Trophoblast cell (in vitro differentiated cells and primary cell): ENCODE measurements around the gene DCDC2B.
A peak's percentile ranks its signal among the peaks of the same experiment; 100 is the strongest.

Source experiments
- DNase-seq, 2 donors: peaks; one replicate each; pipeline ENCODE4 v3.0.0-alpha.2; 2016
- H2AFZ ChIP-seq: 2 replicates; pipeline ENCODE4 v1.6.1; 2013; ENCODE audit warnings: low read length, moderate library complexity, mild to moderate bottlenecking; ENCODE audit not compliant: insufficient read depth, poor library complexity
- H2AK5ac ChIP-seq: 2 replicates; pipeline ENCODE4 v1.6.1; 2013; ENCODE audit warnings: mild to moderate bottlenecking, low read length
- H2BK120ac ChIP-seq: 2 replicates; pipeline ENCODE4 v1.6.1; 2013; ENCODE audit warnings: low read length, mild to moderate bottlenecking, moderate library complexity; ENCODE audit not compliant: insufficient read depth, poor library complexity
- H2BK12ac ChIP-seq: 2 replicates; pipeline ENCODE4 v1.6.1; 2013; ENCODE audit warnings: mild to moderate bottlenecking, low read length, moderate library complexity
- H2BK5ac ChIP-seq: 2 replicates; pipeline ENCODE4 v1.6.1; 2013; ENCODE audit warnings: low read length, low read depth, moderate library complexity, mild to moderate bottlenecking; ENCODE audit not compliant: poor library complexity
- H3K14ac ChIP-seq: 2 replicates; pipeline ENCODE4 v1.6.1; 2013; ENCODE audit warnings: mild to moderate bottlenecking, low read length
- H3K18ac ChIP-seq: 2 replicates; pipeline ENCODE4 v1.6.1; 2013; ENCODE audit warnings: mild to moderate bottlenecking, low read length
- H3K23ac ChIP-seq: 2 replicates; pipeline ENCODE4 v1.6.1; 2013; ENCODE audit warnings: low read length
- H3K27ac ChIP-seq: 2 replicates; pipeline ENCODE4 v1.5.1; 2013; ENCODE audit warnings: low read depth, mild to moderate bottlenecking, inconsistent platforms, low read length, moderate library complexity
- H3K27me3 ChIP-seq: 2 replicates; pipeline ENCODE4 v1.6.1; 2013; ENCODE audit warnings: inconsistent platforms, mild to moderate bottlenecking, low read length, moderate library complexity; ENCODE audit not compliant: insufficient read depth
- H3K36me3 ChIP-seq, 2 experiments: 1 replicate in 1 of 2; 2 replicates in 1 of 2; pipeline ENCODE4 v1.6.1; 2013; ENCODE audit warnings: low read length in 2 of 2, mild to moderate bottlenecking in 2 of 2, moderate library complexity in 1 of 2; ENCODE audit not compliant: insufficient read depth in 2 of 2, control insufficient read depth in 1 of 2
- H3K4ac ChIP-seq: 2 replicates; pipeline ENCODE4 v1.6.1; 2013; ENCODE audit warnings: low read depth, mild to moderate bottlenecking, low read length, moderate library complexity
- H3K4me1 ChIP-seq, 2 experiments: 1 replicate in 1 of 2; 2 replicates in 1 of 2; pipeline ENCODE4 v1.6.1; 2013; ENCODE audit warnings: low read length in 2 of 2, mild to moderate bottlenecking in 2 of 2, moderate library complexity in 1 of 2; ENCODE audit not compliant: insufficient read depth in 2 of 2, control insufficient read depth in 1 of 2
- H3K4me2 ChIP-seq: 2 replicates; pipeline ENCODE4 v1.6.1; 2013; ENCODE audit warnings: inconsistent platforms, mild to moderate bottlenecking, low read length, moderate library complexity
- H3K4me3 ChIP-seq: 2 replicates; pipeline ENCODE4 v1.5.1; 2013; ENCODE audit warnings: mild to moderate bottlenecking, low read depth, low read length, inconsistent platforms
- H3K79me1 ChIP-seq: one replicate; pipeline ENCODE4 v1.6.1; 2013; ENCODE audit warnings: low read length
- H3K79me2 ChIP-seq: 2 replicates; pipeline ENCODE4 v1.6.1; 2013; ENCODE audit warnings: low read length, mild to moderate bottlenecking; ENCODE audit not compliant: control insufficient read depth, insufficient read depth, poor library complexity
- H3K9ac ChIP-seq: 2 replicates; pipeline ENCODE4 v1.6.1; 2013; ENCODE audit warnings: mild to moderate bottlenecking, low read length
- H3K9me3 ChIP-seq: 2 replicates; pipeline ENCODE4 v1.6.1; 2013; ENCODE audit warnings: low read depth, mild to moderate bottlenecking, control low read depth, inconsistent platforms, low read length; ENCODE audit not compliant: insufficient read depth
- H4K12ac ChIP-seq: 2 replicates; pipeline ENCODE4 v1.6.1; 2013; ENCODE audit warnings: low read depth, mild to moderate bottlenecking, low read length, moderate library complexity
- H4K8ac ChIP-seq: 2 replicates; pipeline ENCODE4 v1.6.1; 2013; ENCODE audit warnings: low read depth, mild to moderate bottlenecking, low read length, moderate library complexity
- H4K91ac ChIP-seq: one replicate; pipeline ENCODE4 v1.6.1; 2013; ENCODE audit warnings: low read depth, mild to moderate bottlenecking, low read length, moderate library complexity
- WGBS: extraction: QIAGEN DNeasy Blood & Tissue Kit; methylation state at CpG from one replicate; pipeline ENCODE4 v1.1.7; 2013; ENCODE audit warnings: missing lambda C conversion rate; ENCODE audit not compliant: insufficient read length, insufficient coverage; ENCODE audit errors: extremely low coverage; 5-methylcytosine and 5-hydroxymethylcytosine counted together

The DCDC2B gene

DNA sequence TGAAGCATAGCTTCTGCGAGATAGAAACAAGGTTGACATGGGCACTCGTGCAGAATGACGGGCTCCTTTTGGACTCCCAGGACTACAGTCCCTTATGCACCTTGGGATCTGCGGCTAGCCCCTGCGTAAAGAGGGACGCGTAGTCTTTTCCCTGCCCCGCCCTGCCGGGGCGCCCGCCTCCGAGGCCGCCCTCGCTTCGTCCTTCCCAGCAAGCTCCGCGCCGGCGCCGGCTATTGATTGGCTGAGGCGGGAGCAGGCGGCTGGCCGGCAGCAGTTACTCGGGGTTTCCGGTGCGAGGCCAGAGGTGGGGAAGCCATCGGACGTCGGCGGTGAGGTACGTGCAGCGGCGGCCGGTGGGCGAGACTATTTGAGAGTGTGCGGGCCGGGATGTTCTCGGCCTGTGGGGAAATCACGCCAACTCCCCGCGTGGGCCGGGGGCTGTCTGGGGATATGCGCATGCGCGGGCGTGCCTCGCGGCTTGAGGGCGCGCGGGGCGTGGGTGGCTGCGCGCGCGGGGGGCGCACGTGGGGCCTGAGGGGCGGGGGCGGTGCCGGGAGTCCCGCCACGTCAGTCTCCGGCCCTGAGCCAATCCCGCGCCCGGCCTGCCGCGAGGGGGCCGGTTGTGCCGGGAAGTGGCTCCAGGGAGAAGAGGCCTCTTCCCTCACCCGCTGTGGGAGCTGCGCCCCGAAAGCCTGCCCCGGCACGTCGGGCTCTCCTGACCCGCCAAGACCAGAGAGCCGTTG lies 29.3 kb upstream of the DCDC2B start, which contains the start of gene TXLNA:
TSS of gene TXLNA (plus strand) at position 233 of the 743 bp plus-strand sequence. CDS start 671 bp downstream, outside the sequence.
- peak; percentile 90 for DNase-seq
- peak within 1 kb of the TSS; percentile 78 for H3K4me3 ChIP-seq

DNA sequence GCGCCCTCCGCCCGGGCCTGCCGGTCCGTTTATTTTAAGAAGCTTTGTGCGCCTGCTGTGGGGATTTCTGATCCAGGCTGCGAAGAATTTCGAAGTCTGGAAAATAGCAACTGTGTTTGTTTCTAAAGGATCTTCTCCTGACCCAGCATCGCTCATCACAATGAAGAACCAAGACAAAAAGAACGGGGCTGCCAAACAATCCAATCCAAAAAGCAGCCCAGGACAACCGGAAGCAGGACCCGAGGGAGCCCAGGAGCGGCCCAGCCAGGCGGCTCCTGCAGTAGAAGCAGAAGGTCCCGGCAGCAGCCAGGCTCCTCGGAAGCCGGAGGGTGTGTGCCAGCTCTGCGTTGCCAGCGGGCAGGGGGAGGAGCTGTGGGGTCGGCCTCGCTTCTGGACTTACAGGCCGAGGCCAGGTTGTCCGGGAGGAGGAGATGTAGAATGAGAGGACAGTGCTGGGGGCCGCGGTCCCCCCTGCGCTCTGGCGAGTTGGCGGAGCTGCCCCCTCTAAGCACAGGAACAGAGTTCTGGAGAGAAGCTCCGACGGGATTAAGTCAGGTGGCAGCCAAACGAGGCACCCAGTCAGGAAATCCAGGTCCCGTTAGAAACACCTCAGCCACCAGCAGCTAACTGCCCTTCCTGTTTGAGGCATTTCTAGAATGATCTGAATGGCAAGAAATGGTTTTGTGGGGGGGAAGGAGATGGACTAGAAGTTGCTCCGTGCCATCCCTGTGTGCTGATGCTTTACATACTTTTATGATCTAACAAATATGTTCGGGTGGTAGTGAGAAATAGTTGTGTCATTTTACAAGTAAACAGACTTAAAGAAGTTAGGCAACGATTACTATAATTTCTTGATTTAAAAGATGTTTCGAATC lies 28.5 kb upstream of the DCDC2B start:
- peak overlapping the region; percentile 6 for H4K12ac ChIP-seq
- H2BK12ac ChIP-seq: no peak overlapping the region
- no peak overlapping the region for H3K23ac ChIP-seq
- peak overlapping the region; percentile 51 for H3K18ac ChIP-seq
- H3K79me1 ChIP-seq: peaks cover 9% of the 10 kb centered on the region
- no CpG with 5 or more reads among the region's 36 CpGs for WGBS
- peak overlapping the region; percentile 89 for H3K9ac ChIP-seq
- H3K4me3 ChIP-seq: peak overlapping the region; percentile 78
- peak overlapping the region; percentile 25 for H2BK120ac ChIP-seq
- H2AFZ ChIP-seq: no peak overlapping the region
- peak overlapping the region; percentile 52 for H4K91ac ChIP-seq
- peak; percentile 51 to 80 for DNase-seq
- peaks cover 15 to 23% of the 10 kb centered on the region in 2 experiments for H3K36me3 ChIP-seq
- H3K9me3 ChIP-seq: no peaks in the 10 kb centered on the region
- peak overlapping the region; percentile 68 for H3K14ac ChIP-seq
- peak overlapping the region; percentile 45 for H2AK5ac ChIP-seq
- peak overlapping the region; percentile 73 for H3K27ac ChIP-seq
- H3K4me1 ChIP-seq: peaks cover 7 to 10% of the 10 kb centered on the region in 2 experiments
- H3K79me2 ChIP-seq: peaks cover 8% of the 10 kb centered on the region
- H3K4me2 ChIP-seq: peak overlapping the region; percentile 90
- peak overlapping the region; percentile 16 for H3K4ac ChIP-seq
- peak overlapping the region; percentile 87 for H4K8ac ChIP-seq
- H2BK5ac ChIP-seq: peak overlapping the region; percentile 71
- H3K27me3 ChIP-seq: no peaks in the 10 kb centered on the region

More for the DNA sequence above, 29.3 kb upstream of the DCDC2B start, which contains the start of gene TXLNA:
- Histone ChIP-seq H3K18ac (peak within 1 kb of the TSS; percentile 51), H3K4me2 (peak within 1 kb of the TSS; percentile 90), H3K4ac (peak within 1 kb of the TSS; percentile 16), H3K79me1 (peaks cover 9% of the 10 kb centered on the region), H3K9me3 (no peaks in the 10 kb centered on the region), H4K12ac (peak within 1 kb of the TSS; percentile 63), H3K27me3 (no peaks in the 10 kb centered on the region), H2BK12ac (no peak within 1 kb of the TSS), H2BK120ac (peak within 1 kb of the TSS; percentile 25), H3K9ac (peak within 1 kb of the TSS; percentile 89), H3K36me3 (peaks cover 15 to 25% of the 10 kb centered on the region in 2 experiments), H3K23ac (no peak within 1 kb of the TSS), H2AK5ac (peak within 1 kb of the TSS; percentile 45), H3K27ac (peak within 1 kb of the TSS; percentile 73), H2AFZ (peak within 1 kb of the TSS; percentile 55), H3K14ac (peak within 1 kb of the TSS; percentile 68), H3K79me2 (peaks cover 8% of the 10 kb centered on the region), H3K4me1 (peaks cover 7 to 10% of the 10 kb centered on the region in 2 experiments), H4K8ac (peak within 1 kb of the TSS; percentile 87), H4K91ac (peak within 1 kb of the TSS; percentile 64), H2BK5ac (peak within 1 kb of the TSS; percentile 71)
- WGBS: no CpG with 5 or more reads among the region's 79 CpGs

DNA sequence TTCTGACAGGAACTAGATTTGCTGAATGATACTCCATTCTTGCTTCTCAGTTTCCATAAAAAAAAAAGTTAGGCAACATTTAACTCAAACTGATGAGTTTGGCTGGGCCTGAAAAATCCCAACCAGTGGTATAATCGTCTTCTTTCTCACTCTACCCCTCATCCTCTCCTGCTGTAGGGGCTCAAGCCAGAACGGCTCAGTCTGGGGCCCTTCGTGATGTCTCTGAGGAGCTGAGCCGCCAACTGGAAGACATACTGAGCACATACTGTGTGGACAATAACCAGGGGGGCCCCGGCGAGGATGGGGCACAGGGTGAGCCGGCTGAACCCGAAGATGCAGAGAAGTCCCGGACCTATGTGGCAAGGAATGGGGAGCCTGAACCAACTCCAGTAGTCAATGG lies 27.8 kb upstream of the DCDC2B start:
- Histone ChIP-seq H3K27ac (no peak overlapping the region), H2AK5ac (no peak overlapping the region)

DNA sequence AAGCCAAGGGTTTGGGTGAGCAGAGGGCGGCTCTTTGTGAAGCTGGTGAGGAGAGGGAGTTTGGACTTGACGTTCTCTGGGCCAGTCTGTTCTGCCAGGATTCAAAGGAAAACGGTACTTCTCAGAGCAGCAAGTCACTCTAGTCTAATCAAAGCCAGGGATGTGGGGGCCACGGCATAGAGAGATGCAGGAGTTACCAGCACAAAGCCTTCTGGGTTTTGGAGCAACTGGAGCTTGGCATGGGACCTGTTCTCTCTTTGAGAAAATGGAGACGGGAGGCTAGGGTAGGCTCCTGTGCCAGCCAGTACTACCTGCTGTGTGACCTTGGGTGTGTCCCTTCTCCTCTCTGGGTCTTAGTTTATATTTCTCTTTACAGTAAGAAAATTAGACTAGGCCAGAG lies 27.3 kb upstream of the DCDC2B start:
- peaks cover 9% of the 10 kb centered on the region for H3K79me1 ChIP-seq

More for the DNA sequence above, 27.8 kb upstream of the DCDC2B start:
- H2BK5ac ChIP-seq: no peak overlapping the region
- no peak overlapping the region for H2BK120ac ChIP-seq
- peak overlapping the region; percentile 24 for H3K14ac ChIP-seq
- H4K8ac ChIP-seq: no peak overlapping the region
- no peak overlapping the region for H4K91ac ChIP-seq
- H3K18ac ChIP-seq: no peak overlapping the region
- H2BK12ac ChIP-seq: no peak overlapping the region
- H3K4me2 ChIP-seq: peak overlapping the region; percentile 0
- H3K23ac ChIP-seq: no peak overlapping the region
- no peak overlapping the region for H4K12ac ChIP-seq
- no peaks in the 10 kb centered on the region for H3K9me3 ChIP-seq
- peaks cover 7 to 10% of the 10 kb centered on the region in 2 experiments for H3K4me1 ChIP-seq
- H3K9ac ChIP-seq: no peak overlapping the region
- H3K79me2 ChIP-seq: peaks cover 8% of the 10 kb centered on the region
- WGBS: no CpG with 5 or more reads among the region's 9 CpGs
- H3K4ac ChIP-seq: peak overlapping the region; percentile 77
- no peaks in the 10 kb centered on the region for H3K27me3 ChIP-seq
- H2AFZ ChIP-seq: no peak overlapping the region
- no peak overlapping the region for H3K4me3 ChIP-seq
- H3K79me1 ChIP-seq: peaks cover 9% of the 10 kb centered on the region
- DNase-seq: no peak
- H3K36me3 ChIP-seq: peaks cover 16 to 24% of the 10 kb centered on the region in 2 experiments

More for the DNA sequence above, 27.3 kb upstream of the DCDC2B start:
- H3K9me3 ChIP-seq: no peaks in the 10 kb centered on the region
- no peak overlapping the region for H3K4me2 ChIP-seq
- no peak overlapping the region for H4K91ac ChIP-seq
- H4K8ac ChIP-seq: no peak overlapping the region
- H3K18ac ChIP-seq: no peak overlapping the region
- no peak overlapping the region for H4K12ac ChIP-seq
- peaks cover 17 to 28% of the 10 kb centered on the region in 2 experiments for H3K36me3 ChIP-seq
- no peak overlapping the region for H2BK120ac ChIP-seq
- H3K23ac ChIP-seq: no peak overlapping the region
- no peak for DNase-seq
- no peak overlapping the region for H3K14ac ChIP-seq
- H2AK5ac ChIP-seq: no peak overlapping the region
- WGBS: no CpG with 5 or more reads among the region's 5 CpGs
- H3K4me3 ChIP-seq: no peak overlapping the region
- H3K27ac ChIP-seq: no peak overlapping the region
- H3K79me2 ChIP-seq: peaks cover 8% of the 10 kb centered on the region
- H2BK5ac ChIP-seq: no peak overlapping the region
- H2BK12ac ChIP-seq: no peak overlapping the region
- H3K9ac ChIP-seq: no peak overlapping the region
- H3K27me3 ChIP-seq: no peaks in the 10 kb centered on the region
- H3K4me1 ChIP-seq: peaks cover 7 to 10% of the 10 kb centered on the region in 2 experiments
- no peak overlapping the region for H2AFZ ChIP-seq
- peak overlapping the region; percentile 77 for H3K4ac ChIP-seq
